IMR-90 (cell line): ENCODE results near the gene SYP. TPM values are rescaled to one million over a fixed set of nuclear protein-coding genes. Genes with fewer than 3 reads are reported as not detected.
"Not testable (repeated sequence)": the region's sequence is repeated elsewhere in the genome, so short reads cannot be mapped to it uniquely, and the experiment has no call there.

Experiments
- ATAC-seq: fragments of 200-7000 bp; cut with Tn5 transposase; 2 replicates; pipeline ENCODE4 v1.9.1; 2020; ENCODE audit warnings: low read depth, mild to moderate bottlenecking, moderate library complexity
- BruUV-seq: library from RNA; stranded (reverse); fragments of 400-500 nt; replicated peaks from 2 replicates; lab custom pipeline; 2021; lab: Mats Ljungman, UMichigan
- CTCF ChIA-PET: fragments of 300-600 bp; formaldehyde crosslinking; extraction: SDS; loops from one replicate; lab custom pipeline; 2021; ENCODE audit warnings: antibody characterized with exemption; lab: Yijun Ruan, JAX
- POLR2A ChIA-PET: fragments of 300-600 bp; sonication (Branson Sonifier 250); formaldehyde crosslinking; loops from one replicate; lab custom pipeline; 2022; ENCODE audit warnings: antibody characterized with exemption; ENCODE audit not compliant: unreplicated experiment; lab: Charles Lee
- DNase-seq: peaks from one replicate; pipeline ENCODE4 v3.0.0; 2013
- H2AFZ ChIP-seq: replicated peaks from 2 replicates; pipeline ENCODE3; 2013; ENCODE audit warnings: low read length, mild to moderate bottlenecking; ENCODE audit not compliant: poor library complexity
- H2AK5ac ChIP-seq: 2 replicates; pipeline ENCODE4 v1.6.1; 2013; ENCODE audit warnings: low read depth, low read length, inconsistent platforms
- H2AK9ac ChIP-seq: replicated peaks from 2 replicates; pipeline ENCODE3; 2013; ENCODE audit warnings: mild to moderate bottlenecking, low read depth, low read length, moderate library complexity; ENCODE audit not compliant: poor library complexity
- H2BK120ac ChIP-seq: 2 replicates; pipeline ENCODE4 v1.6.1; 2013; ENCODE audit warnings: low read depth, low read length, inconsistent platforms
- H2BK15ac ChIP-seq: 3 replicates; pipeline ENCODE4 v1.6.1; 2013; ENCODE audit warnings: low read depth, low read length, inconsistent platforms
- H2BK20ac ChIP-seq: 2 replicates; pipeline ENCODE4 v1.6.1; 2013; ENCODE audit warnings: low read depth, mild to moderate bottlenecking, inconsistent platforms, low read length, moderate library complexity
- H2BK5ac ChIP-seq: 2 replicates; pipeline ENCODE4 v1.6.1; 2013; ENCODE audit warnings: mild to moderate bottlenecking, low read depth, low read length, inconsistent platforms; ENCODE audit not compliant: poor library complexity, severe bottlenecking
- H3K14ac ChIP-seq: replicated peaks from 2 replicates; pipeline ENCODE4 v1.6.1; 2013; ENCODE audit warnings: low read depth, low read length, inconsistent platforms
- H3K18ac ChIP-seq: 2 replicates; pipeline ENCODE4 v1.6.1; 2013; ENCODE audit warnings: low read depth, low read length, control low read depth
- H3K23ac ChIP-seq: 2 replicates; pipeline ENCODE4 v1.6.1; 2013; ENCODE audit warnings: low read depth, low read length, inconsistent platforms
- H3K27ac ChIP-seq: 2 replicates; pipeline ENCODE4 v1.5.1; 2013; ENCODE audit warnings: mild to moderate bottlenecking, control low read depth, low read length; ENCODE audit not compliant: insufficient read depth
- H3K27me3 ChIP-seq: 2 replicates; pipeline ENCODE4 v1.6.1; 2013; ENCODE audit warnings: low read length; ENCODE audit not compliant: control insufficient read depth, insufficient read depth
- H3K36me3 ChIP-seq: 2 replicates; pipeline ENCODE4 v1.6.1; 2013; ENCODE audit warnings: low read length, mixed read lengths; ENCODE audit not compliant: control insufficient read depth, insufficient read depth
- H3K4ac ChIP-seq: 2 replicates; pipeline ENCODE4 v1.6.1; 2013; ENCODE audit warnings: low read depth, low read length, inconsistent platforms
- H3K4me1 ChIP-seq: 2 replicates; pipeline ENCODE4 v1.6.1; 2013; ENCODE audit warnings: low read length, mixed read lengths; ENCODE audit not compliant: control insufficient read depth, insufficient read depth
- H3K4me2 ChIP-seq: 2 replicates; pipeline ENCODE4 v1.6.1; 2013; ENCODE audit warnings: low read depth, mild to moderate bottlenecking, control low read depth, low read length, moderate library complexity
- H3K4me3 ChIP-seq: 2 replicates; pipeline ENCODE4 v1.5.1; 2013; ENCODE audit warnings: low read depth, mild to moderate bottlenecking, control low read depth, low read length, moderate library complexity; ENCODE audit not compliant: insufficient read depth
- H3K56ac ChIP-seq: 2 replicates; pipeline ENCODE4 v1.6.1; 2013; ENCODE audit warnings: low read length, inconsistent platforms; ENCODE audit not compliant: insufficient read depth; ENCODE audit errors: extremely low read depth
- H3K79me1 ChIP-seq, 2 experiments: 2 replicates each; pipeline ENCODE4 v1.6.1; 2013; ENCODE audit warnings: low read length in 2 of 2, inconsistent platforms in 1 of 2, low read depth in 1 of 2
- H3K9ac ChIP-seq: 2 replicates; pipeline ENCODE4 v1.6.1; 2013; ENCODE audit warnings: low read depth, low read length, control low read depth
- H3K9me1 ChIP-seq: 2 replicates; pipeline ENCODE4 v1.6.1; 2013; ENCODE audit warnings: low read length, inconsistent platforms; ENCODE audit not compliant: insufficient read depth
- H3K9me3 ChIP-seq: 2 replicates; pipeline ENCODE4 v1.6.1; 2013; ENCODE audit warnings: low read length; ENCODE audit not compliant: control insufficient read depth, insufficient read depth
- H4K20me1 ChIP-seq: 2 replicates; pipeline ENCODE4 v1.6.1; 2013; ENCODE audit warnings: low read length, inconsistent platforms; ENCODE audit not compliant: insufficient read depth
- H4K5ac ChIP-seq: 2 replicates; pipeline ENCODE4 v1.6.1; 2013; ENCODE audit warnings: mild to moderate bottlenecking, low read depth, low read length, control low read depth
- H4K8ac ChIP-seq, 2 experiments: 2 replicates each; pipeline ENCODE4 v1.6.1; 2013; ENCODE audit warnings: low read depth in 2 of 2, low read length in 2 of 2, control low read depth in 1 of 2, inconsistent platforms in 1 of 2
- H4K91ac ChIP-seq: 2 replicates; pipeline ENCODE4 v1.6.1; 2013; ENCODE audit warnings: low read depth, low read length, inconsistent platforms; ENCODE audit not compliant: insufficient read depth
- CHD1 ChIP-seq: IDR thresholded peaks from 2 replicates; pipeline ENCODE4 v1.6.1; 2012; ENCODE audit warnings: low read depth, low read length, improper control_type of control experiment
- FOS ChIP-seq: fragments of 150-350 bp; IDR thresholded peaks from 2 replicates; pipeline ENCODE4 v1.6.1; 2016; ENCODE audit warnings: low read depth, low read length
- MAZ ChIP-seq: IDR thresholded peaks from 2 replicates; pipeline ENCODE4 v1.6.1; 2012; ENCODE audit warnings: low read depth, mild to moderate bottlenecking, low read length, improper control_type of control experiment, moderate library complexity, borderline replicate concordance
- MXI1 ChIP-seq: IDR thresholded peaks from 2 replicates; pipeline ENCODE4 v1.6.1; 2012; ENCODE audit warnings: low read depth, mild to moderate bottlenecking, low read length, moderate library complexity, borderline replicate concordance
- NFE2L2 ChIP-seq: fragments of 150-350 bp; IDR thresholded peaks from 2 replicates; pipeline ENCODE4 v1.6.1; 2016; ENCODE audit warnings: low read depth, mild to moderate bottlenecking, low read length
- POLR2A ChIP-seq: IDR thresholded peaks from 2 replicates; pipeline ENCODE4 v1.6.1; 2012; ENCODE audit warnings: mild to moderate bottlenecking, low read depth, low read length
- RCOR1 ChIP-seq: IDR thresholded peaks from 2 replicates; pipeline ENCODE4 v1.6.1; 2012; ENCODE audit warnings: mild to moderate bottlenecking, low read length, improper control_type of control experiment; ENCODE audit not compliant: insufficient replicate concordance
- RFX5 ChIP-seq: IDR thresholded peaks from 2 replicates; pipeline ENCODE4 v1.8.0; 2012; ENCODE audit warnings: low read depth, mild to moderate bottlenecking, low read length, moderate library complexity
- SMC3 ChIP-seq: fragments of 150-350 bp; IDR thresholded peaks from 2 replicates; pipeline ENCODE4 v1.6.1; 2016; ENCODE audit warnings: low read depth, mild to moderate bottlenecking, antibody characterized with exemption, low read length, moderate library complexity
- WGBS, 2 experiments: methylation state at CpG; one replicate each; pipeline versions ENCODE4 v1.1.5 to v1.1.7; 2013; ENCODE audit warnings: missing lambda C conversion rate in 2 of 2; ENCODE audit not compliant: insufficient read length in 1 of 2; ENCODE audit errors: extremely low coverage in 2 of 2; 5-methylcytosine and 5-hydroxymethylcytosine counted together
- dilution Hi-C: fragments of 300-500 bp; cut with HindIII; formaldehyde crosslinking; loops from one replicate; pipeline ENCODE4 v1.14.3; 2018; ENCODE audit warnings: low sequenced_read_pairs; ENCODE audit not compliant: unreplicated experiment
- in situ Hi-C: fragments of 300-500 bp; cut with MboI; formaldehyde crosslinking; loops from 3 replicates; pipeline ENCODE4 v1.14.3; 2019; ENCODE audit warnings: low sequenced_read_pairs, inconsistent platforms, mixed read lengths
- intact Hi-C: fragments of 100-400 bp; cut with micrococcal nuclease; formaldehyde crosslinking; loops from 2 replicates; pipeline ENCODE4 v1.10.0; 2022
- polyA plus RNA-seq, 3 experiments: library from polyadenylated mRNA; depleted of rRNA; stranded (reverse); fragments of >200 nt; gene quantifications; 2 replicates each; pipeline ENCODE4 v1.2.3, GENCODE V29; 2012; ENCODE audit warnings: low replicate concordance in 1 of 3
- total RNA-seq: library from RNA; depleted of rRNA; stranded (reverse); fragments of >200 nt; gene quantifications from 2 replicates; pipeline ENCODE4 v1.2.3, GENCODE V29; 2012

Gene SYP
- total and polyA plus RNA-seq, 2 of the 4 experiments (the other 2 are of a cell fraction) = under 0.01 to 0.05 TPM

DNA sequence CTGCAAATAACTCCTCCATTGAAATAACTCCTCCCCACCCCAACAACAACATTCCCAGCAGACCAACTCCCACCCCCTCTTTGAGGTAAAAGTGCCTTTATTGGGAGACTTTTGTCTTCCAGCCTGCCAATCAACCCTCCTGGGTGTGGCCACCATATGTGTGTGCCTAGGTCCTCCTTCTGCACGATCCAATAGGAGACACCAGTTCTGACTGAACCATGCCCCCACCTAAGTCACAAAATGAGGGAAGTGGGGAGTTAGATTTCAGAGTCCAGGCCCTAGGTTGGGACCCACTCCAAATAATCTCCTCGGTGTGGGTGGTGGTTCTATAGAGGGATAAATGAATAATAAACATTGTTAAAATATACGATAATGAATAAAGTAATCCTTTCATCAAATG lies 25.3 kb downstream of the SYP start:
- Histone ChIP-seq H3K9me3 (no peaks in the 10 kb centered on the region; the same call in 1 of the 2 replicates), H2BK120ac (no peak overlapping the region), H2AK9ac (no peak overlapping the region), H3K18ac (no peak overlapping the region), H3K56ac (no peak overlapping the region), H3K27me3 (no peaks in the 10 kb centered on the region), H2BK5ac (no peak overlapping the region), H3K36me3 (peaks cover 22% of the 10 kb centered on the region), H3K9ac (no peak overlapping the region), H2BK15ac (no peak overlapping the region), H3K27ac (no peak overlapping the region), H4K20me1 (no peaks in the 10 kb centered on the region; the same call in 1 of the 2 replicates), H3K14ac (no peak overlapping the region), H4K8ac (no peak overlapping the region), H2AFZ (no peak overlapping the region), H3K23ac (no peak overlapping the region), H3K4me3 (no peak overlapping the region), H4K5ac (no peak overlapping the region), H3K9me1 (0 out of 2 replicates have a peak, but pooled peaks cover 5% of the 10 kb centered on the region), H4K91ac (no peak overlapping the region), H2BK20ac (no peak overlapping the region), H3K4me2 (no peak overlapping the region), H3K79me1 (peaks cover 17 to 19% of the 10 kb centered on the region in 2 experiments), H3K4me1 (peaks cover 2% of the 10 kb centered on the region), H3K4ac (no peak overlapping the region), H2AK5ac (no peak overlapping the region; the same call in 1 of the 2 replicates)
- ATAC-seq = no peak
- CTCF ChIA-PET = no interaction called here
- no TSS peak for BruUV-seq
- dilution Hi-C loops = no loop called here
- TF ChIP-seq SMC3 = no peak
- no peak for TF ChIP-seq MAZ
- no peak for TF ChIP-seq RCOR1
- TF ChIP-seq FOS = no peak
- TF ChIP-seq MXI1 = no peak
- no peak for TF ChIP-seq CHD1
- TF ChIP-seq NFE2L2 = no peak
- TF ChIP-seq POLR2A = no peak
- no peak for TF ChIP-seq RFX5
- intact Hi-C loops = no loop called here
- in situ Hi-C loops = no loop called here
- no CpG with 5 or more reads among the region's 3 CpGs for WGBS, 2 experiments
- POLR2A ChIA-PET = no interaction called here
- no peak for DNase-seq

DNA sequence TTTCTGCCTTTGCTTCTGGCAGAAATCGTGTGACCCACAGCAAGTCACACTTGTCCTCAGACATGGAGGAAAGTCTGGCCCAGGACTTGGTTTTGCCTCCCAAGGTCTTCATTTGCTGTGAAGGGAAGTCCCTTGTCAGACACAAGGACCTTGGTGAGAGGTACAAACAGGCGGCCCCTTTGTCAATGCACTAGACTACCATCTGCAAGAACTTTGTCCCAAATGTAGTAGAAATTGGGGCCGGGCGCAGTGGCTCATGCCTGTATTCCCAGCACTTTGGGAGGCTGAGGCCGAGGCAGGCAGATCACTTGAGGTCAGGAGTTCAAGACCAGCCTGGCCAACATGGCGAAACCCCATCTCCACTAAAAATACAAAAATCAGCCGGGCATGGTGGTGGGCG lies 26.4 kb downstream of the SYP start:
- H2BK15ac ChIP-seq, H2BK120ac ChIP-seq, H3K9me1 ChIP-seq, H2AFZ ChIP-seq, H4K8ac ChIP-seq, in situ Hi-C loops, H3K18ac ChIP-seq, H4K91ac ChIP-seq, CTCF ChIA-PET, H2BK5ac ChIP-seq, DNase-seq, H3K27me3 ChIP-seq, ATAC-seq, H2AK9ac ChIP-seq, H4K5ac ChIP-seq, H3K56ac ChIP-seq, H3K27ac ChIP-seq, H3K9me3 ChIP-seq, H4K20me1 ChIP-seq, H3K14ac ChIP-seq, H3K4me3 ChIP-seq, POLR2A ChIA-PET, H3K4me1 ChIP-seq, H2BK20ac ChIP-seq, H3K4ac ChIP-seq, dilution Hi-C loops, H3K9ac ChIP-seq, BruUV-seq, H3K4me2 ChIP-seq, intact Hi-C loops: not testable (repeated sequence)
- peaks cover 15% of the 10 kb centered on the region for H3K36me3 ChIP-seq
- WGBS, 2 experiments = 40% methylated on average over 1 of the region's 8 CpGs; no CpG with 5 or more reads in 1 of the 2 experiments
- peaks cover 17 to 19% of the 10 kb centered on the region in 2 experiments for H3K79me1 ChIP-seq
- peak overlapping the region; percentile 16 for H3K23ac ChIP-seq
- 0 out of 2 replicates have a peak overlapping the region, but pooled peaks have one; percentile 32 for H2AK5ac ChIP-seq
